ENCODE results near the gene SLC25A27.
"Not testable (repeated sequence)": the region's sequence is repeated elsewhere in the genome, so short reads cannot be mapped to it uniquely, and the experiment has no call there.

SLC25A27 gene

GRCh38 chr6:46629691-46630090 lies 23.1 kb upstream of the SLC25A27 start:
- H3K27me3 ChIP-seq (ENCODE audit: control insufficient read depth in 1 of 2, insufficient read depth in 2 of 2, low read length in 2 of 2): no peaks in the 10 kb centered on the region
- H3K9ac ChIP-seq (ENCODE audit: low read length in 2 of 2): no peak overlapping the region
- no peak overlapping the region for H3K4me3 ChIP-seq (ENCODE audit: low read length in 2 of 2)
- H3K4me1 ChIP-seq (ENCODE audit: control insufficient read depth, insufficient read depth, low read length): no peaks in the 10 kb centered on the region
- H3K27ac ChIP-seq (ENCODE audit: low read length): no peak overlapping the region
- no peaks in the 10 kb centered on the region for H3K9me3 ChIP-seq (ENCODE audit: control insufficient read depth in 2 of 2, low read length in 2 of 2)
- no peaks in the 10 kb centered on the region for H3K36me3 ChIP-seq (ENCODE audit: control insufficient read depth in 2 of 2, insufficient read depth in 2 of 2, low read length in 2 of 2)

- no peak overlapping the region for H3K9ac ChIP-seq (ENCODE audit: low read length in 2 of 2)
- no peak overlapping the region for H3K27ac ChIP-seq (ENCODE audit: low read length)
- no peaks in the 10 kb centered on the region for H3K36me3 ChIP-seq (ENCODE audit: control insufficient read depth in 2 of 2, insufficient read depth in 2 of 2, low read length in 2 of 2)
- H3K4me3 ChIP-seq (ENCODE audit: low read length in 2 of 2): no peak overlapping the region
- no peaks in the 10 kb centered on the region for H3K9me3 ChIP-seq (ENCODE audit: control insufficient read depth in 2 of 2, low read length in 2 of 2)
- no peaks in the 10 kb centered on the region for H3K27me3 ChIP-seq (ENCODE audit: control insufficient read depth in 1 of 2, insufficient read depth in 2 of 2, low read length in 2 of 2)
- peaks cover 3% of the 10 kb centered on the region for H3K4me1 ChIP-seq (ENCODE audit: control insufficient read depth, insufficient read depth, low read length)
Measured at GRCh38 chr6:46632053-46632452, 20.7 kb upstream of the SLC25A27 start.

- no peak overlapping the region for H3K27ac ChIP-seq (ENCODE audit: low read length)
- H3K4me1 ChIP-seq (ENCODE audit: control insufficient read depth, insufficient read depth, low read length): peaks cover 6% of the 10 kb centered on the region
- no peaks in the 10 kb centered on the region for H3K27me3 ChIP-seq (ENCODE audit: control insufficient read depth in 1 of 2, insufficient read depth in 2 of 2, low read length in 2 of 2)
- H3K9ac ChIP-seq (ENCODE audit: low read length in 2 of 2): no peak overlapping the region
- no peak overlapping the region for H3K4me3 ChIP-seq (ENCODE audit: low read length in 2 of 2)
- H3K36me3 ChIP-seq (ENCODE audit: control insufficient read depth in 2 of 2, insufficient read depth in 2 of 2, low read length in 2 of 2): no peaks in the 10 kb centered on the region
- H3K9me3 ChIP-seq (ENCODE audit: control insufficient read depth in 2 of 2, low read length in 2 of 2): no peaks in the 10 kb centered on the region
Measured at GRCh38 chr6:46635462-46635861, 17.3 kb upstream of the SLC25A27 start.

DNA sequence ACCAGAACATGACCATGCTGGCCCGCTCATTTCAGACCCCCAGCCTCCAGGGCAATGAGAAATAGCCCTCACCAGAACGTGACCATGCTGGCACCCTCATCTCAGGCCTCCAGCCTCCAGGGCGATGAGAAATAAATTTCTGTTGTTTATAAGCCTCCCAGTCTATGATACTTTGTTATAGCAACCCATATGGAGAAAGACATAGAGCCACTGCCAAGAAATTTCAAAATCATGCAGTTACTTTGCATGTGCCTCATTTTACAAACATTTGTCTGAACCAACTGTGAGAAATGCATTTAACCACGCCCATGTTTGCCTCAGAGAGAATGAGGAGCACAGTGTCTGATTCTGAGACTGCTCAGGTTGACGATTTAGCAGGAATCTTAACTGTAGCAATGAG lies 15.6 kb upstream of the SLC25A27 start:
- H3K9me3 ChIP-seq (ENCODE audit: control insufficient read depth in 2 of 2, low read length in 2 of 2): no peaks in the 10 kb centered on the region
- H3K4me3 ChIP-seq (ENCODE audit: low read length in 2 of 2): no peak overlapping the region
- no peak overlapping the region for H3K9ac ChIP-seq (ENCODE audit: low read length in 2 of 2)
- no peaks in the 10 kb centered on the region for H3K27me3 ChIP-seq (ENCODE audit: control insufficient read depth in 1 of 2, insufficient read depth in 2 of 2, low read length in 2 of 2)
- H3K36me3 ChIP-seq (ENCODE audit: control insufficient read depth in 2 of 2, insufficient read depth in 2 of 2, low read length in 2 of 2): no peaks in the 10 kb centered on the region
- peaks cover 6% of the 10 kb centered on the region for H3K4me1 ChIP-seq (ENCODE audit: control insufficient read depth, insufficient read depth, low read length)
- H3K27ac ChIP-seq (ENCODE audit: low read length): no peak overlapping the region

DNA sequence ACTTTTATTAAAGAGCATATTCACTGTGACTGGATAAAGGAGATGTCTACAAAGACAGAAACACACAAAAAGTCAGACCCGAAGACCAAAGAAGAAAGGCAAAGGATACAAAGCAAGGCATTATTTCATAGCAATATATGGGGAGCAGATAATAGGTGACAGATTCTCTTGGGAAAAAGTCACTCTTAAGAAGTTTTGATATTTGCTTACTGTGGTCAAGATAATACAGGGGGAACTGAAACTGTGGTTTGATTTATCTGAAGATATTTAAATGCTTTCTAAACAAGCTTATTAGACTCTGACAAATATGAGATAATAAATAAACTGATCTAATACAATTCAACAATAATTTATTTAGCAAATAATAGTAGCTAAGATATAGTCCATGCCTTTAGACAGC lies 14.8 kb upstream of the SLC25A27 start:
- no peak overlapping the region for H3K4me3 ChIP-seq (ENCODE audit: low read length in 2 of 2)
- no peaks in the 10 kb centered on the region for H3K9me3 ChIP-seq (ENCODE audit: control insufficient read depth in 2 of 2, low read length in 2 of 2)
- no peaks in the 10 kb centered on the region for H3K36me3 ChIP-seq (ENCODE audit: control insufficient read depth in 2 of 2, insufficient read depth in 2 of 2, low read length in 2 of 2)
- peaks cover 6% of the 10 kb centered on the region for H3K4me1 ChIP-seq (ENCODE audit: control insufficient read depth, insufficient read depth, low read length)
- no peak overlapping the region for H3K27ac ChIP-seq (ENCODE audit: low read length)
- no peaks in the 10 kb centered on the region for H3K27me3 ChIP-seq (ENCODE audit: control insufficient read depth in 1 of 2, insufficient read depth in 2 of 2, low read length in 2 of 2)
- no peak overlapping the region for H3K9ac ChIP-seq (ENCODE audit: low read length in 2 of 2)

DNA sequence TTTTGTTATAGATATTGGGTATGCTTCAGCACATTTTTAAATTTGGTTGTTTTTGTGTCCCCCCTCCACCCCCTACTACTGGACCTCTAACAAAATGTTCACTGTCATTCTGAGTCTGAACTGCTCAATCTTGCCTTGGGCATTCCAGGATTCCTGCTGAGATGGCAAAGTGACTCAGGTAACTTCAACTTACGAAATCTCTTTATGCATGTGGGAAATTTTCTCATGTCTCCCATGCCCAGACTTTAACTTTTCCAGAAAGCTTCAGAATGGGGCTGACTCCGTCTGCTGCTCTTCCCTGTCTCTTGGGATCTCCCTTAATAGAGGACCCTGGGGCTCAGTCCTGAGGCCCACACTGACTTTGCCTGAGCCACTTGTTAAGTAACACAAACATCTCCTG lies 14.1 kb upstream of the SLC25A27 start:
- Histone ChIP-seq H3K27me3 (ENCODE audit: control insufficient read depth in 1 of 2, insufficient read depth in 2 of 2, low read length in 2 of 2) (no peaks in the 10 kb centered on the region), H3K4me1 (ENCODE audit: control insufficient read depth, insufficient read depth, low read length) (peaks cover 6% of the 10 kb centered on the region), H3K36me3 (ENCODE audit: control insufficient read depth in 2 of 2, insufficient read depth in 2 of 2, low read length in 2 of 2) (no peaks in the 10 kb centered on the region), H3K9me3 (ENCODE audit: control insufficient read depth in 2 of 2, low read length in 2 of 2) (no peaks in the 10 kb centered on the region), H3K4me3 (ENCODE audit: low read length in 2 of 2) (no peak overlapping the region), H3K27ac (ENCODE audit: low read length) (no peak overlapping the region), H3K9ac (ENCODE audit: low read length in 2 of 2) (no peak overlapping the region)

- Histone ChIP-seq H3K27ac (ENCODE audit: low read length) (no peak overlapping the region), H3K9me3 (ENCODE audit: control insufficient read depth in 2 of 2, low read length in 2 of 2) (no peaks in the 10 kb centered on the region), H3K4me1 (ENCODE audit: control insufficient read depth, insufficient read depth, low read length) (no peaks in the 10 kb centered on the region), H3K27me3 (ENCODE audit: control insufficient read depth in 1 of 2, insufficient read depth in 2 of 2, low read length in 2 of 2) (no peaks in the 10 kb centered on the region), H3K36me3 (ENCODE audit: control insufficient read depth in 2 of 2, insufficient read depth in 2 of 2, low read length in 2 of 2) (no peaks in the 10 kb centered on the region), H3K9ac (ENCODE audit: low read length in 2 of 2) (no peak overlapping the region), H3K4me3 (ENCODE audit: low read length in 2 of 2) (no peak overlapping the region)
Measured at GRCh38 chr6:46642928-46643751, 9.6 kb upstream of the SLC25A27 start.

DNA sequence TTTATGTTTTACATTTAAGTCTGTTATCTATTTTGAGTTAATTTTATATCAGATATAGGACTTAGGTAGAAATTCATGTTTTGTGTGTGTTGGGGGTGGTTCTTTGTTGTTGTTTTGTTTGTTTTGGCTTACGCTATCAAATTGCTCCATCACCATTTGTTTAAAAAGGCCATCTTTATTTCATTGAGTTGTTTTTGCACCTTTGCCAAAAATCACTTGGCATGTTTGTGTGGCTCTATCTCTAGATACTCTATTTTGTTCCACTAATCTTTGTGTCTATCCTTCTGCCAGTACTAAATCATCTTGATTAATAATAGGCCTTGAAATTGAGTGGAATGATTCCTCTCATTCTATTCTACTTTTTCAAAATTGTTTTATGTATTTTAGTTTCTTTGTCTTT lies 7.5 kb upstream of the SLC25A27 start:
- Histone ChIP-seq H3K27me3 (ENCODE audit: control insufficient read depth in 1 of 2, insufficient read depth in 2 of 2, low read length in 2 of 2) (no peaks in the 10 kb centered on the region), H3K4me1 (ENCODE audit: control insufficient read depth, insufficient read depth, low read length) (no peaks in the 10 kb centered on the region), H3K36me3 (ENCODE audit: control insufficient read depth in 2 of 2, insufficient read depth in 2 of 2, low read length in 2 of 2) (no peaks in the 10 kb centered on the region), H3K27ac (ENCODE audit: low read length) (no peak overlapping the region), H3K9me3 (ENCODE audit: control insufficient read depth in 2 of 2, low read length in 2 of 2) (no peaks in the 10 kb centered on the region), H3K9ac (ENCODE audit: low read length in 2 of 2) (no peak overlapping the region), H3K4me3 (ENCODE audit: low read length in 2 of 2) (no peak overlapping the region)

DNA sequence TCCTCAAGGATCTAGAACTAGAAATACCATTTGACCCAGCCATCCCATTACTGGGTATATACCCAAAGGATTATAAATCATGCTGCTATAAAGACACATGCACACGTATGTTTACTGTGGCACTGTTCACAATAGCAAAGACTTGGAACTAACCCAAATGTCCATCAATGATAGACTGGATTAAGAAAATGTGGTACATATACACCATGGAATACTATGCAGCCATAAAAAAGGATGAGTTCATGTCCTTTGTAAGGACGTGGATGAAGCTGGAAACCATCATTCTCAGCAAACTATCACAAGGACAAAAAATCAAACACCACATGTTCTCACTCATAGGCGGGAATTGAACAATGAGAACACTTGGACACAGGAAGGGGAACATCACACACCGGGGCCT lies 4.7 kb upstream of the SLC25A27 start:
- H3K27me3 ChIP-seq (ENCODE audit: control insufficient read depth in 1 of 2, insufficient read depth in 2 of 2, low read length in 2 of 2); H3K36me3 ChIP-seq (ENCODE audit: control insufficient read depth in 2 of 2, insufficient read depth in 2 of 2, low read length in 2 of 2); H3K9me3 ChIP-seq (ENCODE audit: control insufficient read depth in 2 of 2, low read length in 2 of 2): not testable (repeated sequence)

DNA sequence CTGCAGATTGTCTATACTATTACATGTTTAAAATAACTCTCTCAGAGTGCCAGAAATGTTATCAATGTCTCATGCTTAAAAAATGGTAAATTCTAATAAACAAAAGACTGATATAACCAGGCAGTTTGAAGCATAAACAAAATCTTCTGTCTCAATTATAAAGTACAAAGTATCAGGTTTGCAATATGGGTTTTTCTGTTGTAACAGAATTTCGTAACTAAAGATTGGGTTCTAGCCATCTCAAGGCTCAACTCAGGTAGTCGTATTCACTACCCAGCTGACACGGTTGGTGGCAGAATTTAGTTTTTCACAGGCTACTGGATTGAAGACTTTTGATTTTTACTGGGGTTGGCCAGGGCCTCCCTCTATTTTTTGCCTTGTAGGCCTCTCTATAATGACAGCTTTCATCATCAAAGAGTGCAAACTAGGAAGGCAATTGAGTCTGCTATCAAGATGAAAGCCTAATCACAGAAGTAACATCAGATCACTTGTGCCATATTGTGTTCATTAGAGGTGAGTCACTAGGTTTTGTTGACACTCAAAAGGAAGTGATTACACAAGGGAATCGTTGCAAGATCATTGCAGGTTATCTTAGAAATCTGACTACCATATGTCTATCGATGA lies 3.8 kb upstream of the SLC25A27 start:
- no peaks in the 10 kb centered on the region for H3K36me3 ChIP-seq (ENCODE audit: control insufficient read depth in 2 of 2, insufficient read depth in 2 of 2, low read length in 2 of 2)
- H3K4me3 ChIP-seq (ENCODE audit: low read length in 2 of 2): no peak overlapping the region
- H3K9me3 ChIP-seq (ENCODE audit: control insufficient read depth in 2 of 2, low read length in 2 of 2): no peaks in the 10 kb centered on the region
- H3K27ac ChIP-seq (ENCODE audit: low read length): no peak overlapping the region
- H3K9ac ChIP-seq (ENCODE audit: low read length in 2 of 2): no peak overlapping the region
- no peaks in the 10 kb centered on the region for H3K27me3 ChIP-seq (ENCODE audit: control insufficient read depth in 1 of 2, insufficient read depth in 2 of 2, low read length in 2 of 2)
- H3K4me1 ChIP-seq (ENCODE audit: control insufficient read depth, insufficient read depth, low read length): no peaks in the 10 kb centered on the region

More for the DNA sequence above, 4.7 kb upstream of the SLC25A27 start:
- H3K4me1 ChIP-seq (ENCODE audit: control insufficient read depth, insufficient read depth, low read length); H3K4me3 ChIP-seq (ENCODE audit: low read length in 2 of 2); H3K27ac ChIP-seq (ENCODE audit: low read length); H3K9ac ChIP-seq (ENCODE audit: low read length in 2 of 2): not testable (repeated sequence)

DNA sequence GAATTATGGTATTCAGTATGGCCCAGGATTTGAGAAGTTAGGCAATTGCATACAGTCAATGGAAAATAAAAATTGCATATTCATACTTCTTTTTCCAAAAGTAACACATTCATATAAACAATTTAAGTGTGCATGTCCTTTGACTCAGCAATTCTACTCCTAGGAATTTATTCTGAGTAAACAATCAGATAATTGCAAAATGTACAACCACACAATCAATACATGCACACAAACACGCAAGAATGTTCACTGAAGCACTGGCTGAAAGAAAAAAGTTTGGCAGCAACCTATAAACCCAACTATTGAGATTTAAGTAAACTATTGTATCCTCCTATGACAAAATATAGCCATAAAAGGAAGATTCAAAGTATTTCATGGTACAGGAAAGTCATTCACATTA lies 1.8 kb upstream of the SLC25A27 start:
- H3K4me3 ChIP-seq (ENCODE audit: low read length in 2 of 2): peak overlapping the region; percentile 1 to 94
- no peaks in the 10 kb centered on the region for H3K4me1 ChIP-seq (ENCODE audit: control insufficient read depth, insufficient read depth, low read length)
- H3K36me3 ChIP-seq (ENCODE audit: control insufficient read depth in 2 of 2, insufficient read depth in 2 of 2, low read length in 2 of 2): no peaks in the 10 kb centered on the region
- H3K27me3 ChIP-seq (ENCODE audit: control insufficient read depth in 1 of 2, insufficient read depth in 2 of 2, low read length in 2 of 2): no peaks in the 10 kb centered on the region
- H3K27ac ChIP-seq (ENCODE audit: low read length): no peak overlapping the region
- no peak overlapping the region for H3K9ac ChIP-seq (ENCODE audit: low read length in 2 of 2)
- no peaks in the 10 kb centered on the region for H3K9me3 ChIP-seq (ENCODE audit: control insufficient read depth in 2 of 2, low read length in 2 of 2)
